Mesothelial cell of epicardium (in vitro differentiated cells): ENCODE data around the gene CDH11. TPM values are rescaled to one million over a fixed set of nuclear protein-coding genes. Genes with fewer than 3 reads are reported as not detected.
A peak's percentile ranks its signal among the peaks of the same experiment; 100 is the strongest.

ENCODE experiments used
- DNase-seq, 2 experiments: peaks; one replicate each; pipeline ENCODE4 v3.0.0; 2021; ENCODE audit warnings: low spot score in 2 of 2; ENCODE audit not compliant: unreplicated experiment in 2 of 2
- H3K27ac Mint-ChIP-seq: 2 replicates; pipeline ENCODE4 v1.8.0; 2021; ENCODE audit warnings: mixed read lengths
- H3K27me3 Mint-ChIP-seq: 2 replicates; pipeline ENCODE4 v1.8.0; 2021; ENCODE audit warnings: low read depth, mixed read lengths
- H3K36me3 Mint-ChIP-seq: 2 replicates; pipeline ENCODE4 v1.8.0; 2021; ENCODE audit warnings: mixed read lengths
- H3K4me1 Mint-ChIP-seq: 2 replicates; pipeline ENCODE4 v1.8.0; 2021; ENCODE audit warnings: mixed read lengths
- H3K4me3 Mint-ChIP-seq: 2 replicates; pipeline ENCODE4 v1.8.0; 2021; ENCODE audit warnings: mild to moderate bottlenecking, moderate library complexity, mixed read lengths
- H3K9me3 Mint-ChIP-seq: 2 replicates; pipeline ENCODE4 v1.8.0; 2021; ENCODE audit warnings: mixed read lengths
- total RNA-seq: library from RNA; stranded (reverse); gene quantifications from 3 replicates; pipeline ENCODE4 v1.2.1, GENCODE V29; 2021
- TF ChIP-seq, protein P1 (sequence below): fragments of 200-600 bp; sonication (generic); IDR thresholded peaks from one replicate; pipeline ENCODE4 v1.5.0; 2021; ENCODE audit warnings: antibody characterized with exemption; ENCODE audit not compliant: unreplicated experiment

Gene CDH11, protein sequence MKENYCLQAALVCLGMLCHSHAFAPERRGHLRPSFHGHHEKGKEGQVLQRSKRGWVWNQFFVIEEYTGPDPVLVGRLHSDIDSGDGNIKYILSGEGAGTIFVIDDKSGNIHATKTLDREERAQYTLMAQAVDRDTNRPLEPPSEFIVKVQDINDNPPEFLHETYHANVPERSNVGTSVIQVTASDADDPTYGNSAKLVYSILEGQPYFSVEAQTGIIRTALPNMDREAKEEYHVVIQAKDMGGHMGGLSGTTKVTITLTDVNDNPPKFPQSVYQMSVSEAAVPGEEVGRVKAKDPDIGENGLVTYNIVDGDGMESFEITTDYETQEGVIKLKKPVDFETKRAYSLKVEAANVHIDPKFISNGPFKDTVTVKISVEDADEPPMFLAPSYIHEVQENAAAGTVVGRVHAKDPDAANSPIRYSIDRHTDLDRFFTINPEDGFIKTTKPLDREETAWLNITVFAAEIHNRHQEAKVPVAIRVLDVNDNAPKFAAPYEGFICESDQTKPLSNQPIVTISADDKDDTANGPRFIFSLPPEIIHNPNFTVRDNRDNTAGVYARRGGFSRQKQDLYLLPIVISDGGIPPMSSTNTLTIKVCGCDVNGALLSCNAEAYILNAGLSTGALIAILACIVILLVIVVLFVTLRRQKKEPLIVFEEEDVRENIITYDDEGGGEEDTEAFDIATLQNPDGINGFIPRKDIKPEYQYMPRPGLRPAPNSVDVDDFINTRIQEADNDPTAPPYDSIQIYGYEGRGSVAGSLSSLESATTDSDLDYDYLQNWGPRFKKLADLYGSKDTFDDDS
- 333 to 376 TPM (median 359 TPM) in 3 replicates for total RNA-seq

DNA sequence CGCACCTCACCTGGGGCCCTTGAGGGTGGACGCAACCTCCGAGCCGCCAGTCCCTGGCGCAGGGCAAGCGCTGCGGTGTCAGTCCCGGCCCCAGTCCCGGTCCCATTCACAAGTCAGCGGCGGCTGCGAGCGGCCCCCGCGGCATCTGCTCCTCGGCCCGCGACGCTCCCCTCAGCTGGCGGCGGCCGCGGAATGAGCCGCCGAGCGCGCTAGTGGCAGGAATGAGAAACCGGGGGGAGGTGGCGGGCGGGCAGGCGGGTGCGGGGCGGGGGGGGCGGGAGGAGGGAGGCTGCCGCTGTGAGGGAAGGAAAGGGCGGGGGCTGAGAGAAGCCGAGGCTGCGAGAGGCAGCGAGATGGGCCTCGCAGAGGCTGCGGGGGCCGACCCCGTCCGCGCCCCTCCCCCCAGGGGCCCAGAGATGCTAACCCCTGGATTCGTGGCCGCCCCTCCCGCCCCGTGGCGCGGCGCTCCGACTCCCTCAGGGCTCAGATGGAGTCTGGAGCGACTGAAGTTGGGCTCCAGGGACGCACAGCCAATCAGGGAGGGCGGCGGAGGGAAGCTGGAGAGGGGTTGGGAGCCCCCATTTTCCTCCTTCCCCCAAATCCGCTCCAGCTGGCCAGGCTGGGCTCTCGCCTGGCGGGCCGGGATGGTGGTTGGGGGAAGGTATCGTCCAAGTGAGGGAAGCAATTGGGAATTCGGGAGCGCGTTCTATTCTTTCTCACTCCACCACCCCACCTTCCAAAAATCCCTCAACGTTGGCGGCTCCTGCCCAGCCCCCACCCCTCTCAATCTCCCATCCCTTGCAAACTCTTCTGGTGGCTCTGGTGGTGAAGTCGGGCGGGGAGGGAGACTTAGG, at the start of gene CDH11:
CDH11 (minus strand) TSS at position 194 of the 854 bp plus-strand sequence. CDS start 117,194 bp downstream, outside the sequence.
- TF ChIP-seq, protein P1, sequence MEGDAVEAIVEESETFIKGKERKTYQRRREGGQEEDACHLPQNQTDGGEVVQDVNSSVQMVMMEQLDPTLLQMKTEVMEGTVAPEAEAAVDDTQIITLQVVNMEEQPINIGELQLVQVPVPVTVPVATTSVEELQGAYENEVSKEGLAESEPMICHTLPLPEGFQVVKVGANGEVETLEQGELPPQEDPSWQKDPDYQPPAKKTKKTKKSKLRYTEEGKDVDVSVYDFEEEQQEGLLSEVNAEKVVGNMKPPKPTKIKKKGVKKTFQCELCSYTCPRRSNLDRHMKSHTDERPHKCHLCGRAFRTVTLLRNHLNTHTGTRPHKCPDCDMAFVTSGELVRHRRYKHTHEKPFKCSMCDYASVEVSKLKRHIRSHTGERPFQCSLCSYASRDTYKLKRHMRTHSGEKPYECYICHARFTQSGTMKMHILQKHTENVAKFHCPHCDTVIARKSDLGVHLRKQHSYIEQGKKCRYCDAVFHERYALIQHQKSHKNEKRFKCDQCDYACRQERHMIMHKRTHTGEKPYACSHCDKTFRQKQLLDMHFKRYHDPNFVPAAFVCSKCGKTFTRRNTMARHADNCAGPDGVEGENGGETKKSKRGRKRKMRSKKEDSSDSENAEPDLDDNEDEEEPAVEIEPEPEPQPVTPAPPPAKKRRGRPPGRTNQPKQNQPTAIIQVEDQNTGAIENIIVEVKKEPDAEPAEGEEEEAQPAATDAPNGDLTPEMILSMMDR: peak; percentile 37
- H3K27me3 Mint-ChIP-seq: peaks cover 69% of the 10 kb centered on the region
- peak within 1 kb of the TSS; percentile 96 for H3K27ac Mint-ChIP-seq
- no peaks in the 10 kb centered on the region for H3K36me3 Mint-ChIP-seq
- peaks cover 2% of the 10 kb centered on the region for H3K9me3 Mint-ChIP-seq
- H3K4me3 Mint-ChIP-seq: peak within 1 kb of the TSS; percentile 80
- DNase-seq: peak; percentile 56 to 76
- H3K4me1 Mint-ChIP-seq: peaks cover 45% of the 10 kb centered on the region

DNA sequence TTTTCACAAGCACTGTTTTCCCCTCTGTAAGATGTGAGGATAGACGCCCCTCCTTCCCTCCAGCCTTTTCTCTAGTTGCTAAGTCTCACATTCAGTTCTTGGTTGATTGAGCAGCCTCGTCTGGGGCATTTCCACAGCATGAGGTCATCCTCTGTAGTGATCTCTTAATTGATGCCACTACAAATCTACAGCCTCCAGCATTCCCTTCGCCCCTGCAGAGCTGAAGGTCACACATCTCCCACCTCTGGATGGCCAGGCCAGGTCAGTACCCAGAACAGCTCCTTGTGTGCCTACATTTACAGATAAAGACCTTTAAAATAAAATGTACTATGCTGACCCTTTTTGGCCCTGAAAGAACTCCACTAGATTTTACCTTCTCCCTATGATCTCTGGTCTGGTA, 32.5 kb upstream of the CDH11 start:
- TF ChIP-seq, protein P1: no peak
- Mint-ChIP-seq H3K27me3 (no peaks in the 10 kb centered on the region), H3K9me3 (no peaks in the 10 kb centered on the region), H3K4me1 (no peaks in the 10 kb centered on the region), H3K27ac (no peak overlapping the region), H3K4me3 (no peak overlapping the region), H3K36me3 (no peaks in the 10 kb centered on the region)
- no peak for DNase-seq

DNA sequence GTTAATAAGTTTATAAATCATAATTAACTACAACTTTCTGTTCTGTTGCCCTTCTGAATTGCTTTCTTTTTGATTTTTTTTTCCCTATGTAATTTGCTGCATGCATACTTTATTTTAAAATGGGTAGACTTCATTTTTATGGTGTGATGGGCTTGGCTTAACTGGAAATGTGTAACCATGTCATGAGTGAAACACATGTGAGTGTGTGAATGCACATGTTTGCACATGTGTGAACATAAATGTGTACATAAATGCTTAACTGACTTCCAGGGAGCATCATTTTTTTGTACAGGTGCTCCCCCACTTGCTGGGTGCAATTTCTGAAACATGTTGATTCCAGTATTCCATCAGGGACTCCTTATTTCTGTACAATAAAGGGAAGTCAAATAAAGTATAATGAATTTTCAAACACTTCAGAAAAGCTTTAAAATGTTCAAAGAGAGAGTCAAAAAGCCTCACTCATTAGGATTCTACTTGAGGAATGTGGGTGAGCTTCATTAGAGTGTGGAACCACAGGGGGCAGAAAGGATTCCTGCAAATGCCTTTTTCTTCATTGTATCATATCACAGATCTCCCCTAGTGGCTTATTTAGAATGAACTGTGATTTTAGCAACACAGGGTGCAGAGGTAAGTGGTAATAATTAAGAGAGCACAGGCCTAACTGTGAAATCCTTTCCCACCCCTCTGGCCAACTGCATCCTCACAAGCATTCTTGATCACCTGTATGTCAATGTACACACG, 31.7 kb upstream of the CDH11 start:
- H3K4me1 Mint-ChIP-seq: no peaks in the 10 kb centered on the region

DNA sequence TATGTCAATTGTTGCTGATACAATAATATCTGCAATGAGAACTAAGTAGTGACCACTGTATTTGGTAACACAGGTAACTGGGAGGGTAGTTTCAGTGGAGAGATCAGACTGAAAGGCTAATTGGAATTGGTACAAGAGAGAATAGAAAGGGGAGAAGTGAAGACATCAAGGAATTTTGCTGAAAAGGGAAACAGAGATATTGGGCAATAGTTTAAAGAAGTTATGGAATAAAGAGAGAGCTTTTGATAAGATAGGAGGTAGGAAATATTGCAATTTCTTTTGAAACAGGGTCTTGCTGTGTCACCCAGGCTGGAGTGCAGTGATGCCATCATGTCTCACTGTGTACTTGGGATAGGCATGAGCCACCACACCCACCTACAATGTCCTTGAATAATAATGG, 26.9 kb upstream of the CDH11 start:
- H3K27ac Mint-ChIP-seq: no peak overlapping the region
- TF ChIP-seq, protein P1: no peak
- peaks cover 5% of the 10 kb centered on the region for H3K27me3 Mint-ChIP-seq
- DNase-seq: no peak
- H3K4me1 Mint-ChIP-seq: no peaks in the 10 kb centered on the region
- H3K4me3 Mint-ChIP-seq: no peak overlapping the region
- H3K9me3 Mint-ChIP-seq: no peaks in the 10 kb centered on the region
- H3K36me3 Mint-ChIP-seq: no peaks in the 10 kb centered on the region

More for the DNA sequence above, 31.7 kb upstream of the CDH11 start:
- H3K4me3 Mint-ChIP-seq: no peak overlapping the region
- no peak for DNase-seq
- no peaks in the 10 kb centered on the region for H3K36me3 Mint-ChIP-seq
- H3K27me3 Mint-ChIP-seq: no peaks in the 10 kb centered on the region
- H3K9me3 Mint-ChIP-seq: no peaks in the 10 kb centered on the region
- TF ChIP-seq, protein P1: no peak
- no peak overlapping the region for H3K27ac Mint-ChIP-seq

DNA sequence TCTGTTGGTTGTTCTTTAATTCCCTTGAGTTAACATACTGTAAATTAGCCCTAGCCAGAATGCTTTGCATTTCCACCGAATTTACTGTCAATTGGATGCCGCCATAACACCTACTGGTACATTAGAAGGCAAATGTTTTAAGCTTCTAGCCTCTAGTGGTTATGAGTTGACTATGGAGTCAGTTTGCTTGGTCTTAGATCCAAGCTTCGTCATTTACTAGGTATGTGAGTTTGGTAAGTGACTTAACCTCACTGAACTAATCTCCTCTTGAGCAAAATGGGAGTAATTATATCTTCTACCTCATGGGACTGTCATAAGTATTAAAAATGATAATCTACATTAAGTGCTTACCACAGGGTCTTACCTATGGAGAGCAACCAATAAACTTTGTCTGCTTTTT, 20.4 kb upstream of the CDH11 start:
- Mint-ChIP-seq H3K4me1 (no peaks in the 10 kb centered on the region), H3K27me3 (peaks cover 14% of the 10 kb centered on the region), H3K9me3 (no peaks in the 10 kb centered on the region), H3K4me3 (no peak overlapping the region), H3K27ac (no peak overlapping the region), H3K36me3 (no peaks in the 10 kb centered on the region)
- DNase-seq: no peak
- TF ChIP-seq, protein P1: no peak
